A549 (cell line): Measurements from ENCODE around the gene CA10. TPM values are rescaled to one million over a fixed set of nuclear protein-coding genes. Genes with fewer than 3 reads are reported as not detected.

ENCODE experiments used
- ATAC-seq, 2 experiments: fragments of 200-7000 bp in 1 of 2; fragments of >200 bp in 1 of 2; cut with Nextera tagmentation in 1 of 2; cut with Tn5 transposase in 1 of 2; 3 replicates each; pipeline versions ENCODE4 v1.8.0 to v1.9.1; 2018 to 2020; ENCODE audit warnings: mild to moderate bottlenecking in 1 of 2, moderate library complexity in 1 of 2
- CTCF ChIA-PET: fragments of 300-600 bp; sonication (Branson Sonifier 250); formaldehyde crosslinking; extraction: SDS; loops from one replicate; lab custom pipeline; 2021; ENCODE audit warnings: antibody characterized with exemption, inconsistent platforms; lab: Yijun Ruan, JAX
- POLR2A ChIA-PET: fragments of 350-600 bp; formaldehyde crosslinking; extraction: SDS; loops from one replicate; lab custom pipeline; 2021; ENCODE audit warnings: antibody characterized with exemption, inconsistent platforms; lab: Yijun Ruan, JAX
- DNase-seq, 2 experiments: peaks; one replicate each; pipeline versions ENCODE4 v3.0.0 to v3.0.0-alpha.2; 2011 to 2016; ENCODE audit warnings: low read depth in 1 of 2, low spot score in 1 of 2
- FAIRE-seq: peaks from 2 replicates; lab custom pipeline; 2011; peaks lifted over from hg19 to GRCh38; lab: Jason Lieb, UNC
- H3K27ac ChIP-seq, 2 experiments: fragments of >200 bp; sonication (Bioruptor Twin); formaldehyde crosslinking; 3 replicates each; pipeline ENCODE4 v1.5.1; 2016 to 2017
- H3K4me1 ChIP-seq: fragments of >200 bp; sonication (Bioruptor Twin); formaldehyde crosslinking; 3 replicates; pipeline ENCODE4 v1.6.1; 2016
- H3K4me2 ChIP-seq: fragments of >200 bp; sonication (Bioruptor Twin); formaldehyde crosslinking; 3 replicates; pipeline ENCODE4 v1.6.1; 2016
- H3K4me3 ChIP-seq: fragments of >200 bp; sonication (Bioruptor Twin); formaldehyde crosslinking; 3 replicates; pipeline ENCODE4 v1.5.1; 2016
- H3K9me3 ChIP-seq: fragments of >200 bp; sonication (Bioruptor Twin); formaldehyde crosslinking; 3 replicates; pipeline ENCODE4 v1.6.1; 2016
- FOSB ChIP-seq: fragments of 250-450 bp; sonication (Bioruptor Pico); IDR thresholded peaks from 2 replicates; pipeline ENCODE4 v1.5.0; 2020; ENCODE audit warnings: mild to moderate bottlenecking, moderate library complexity
- HDAC2 ChIP-seq: fragments of 200-600 bp; sonication (generic); IDR thresholded peaks from 2 replicates; pipeline ENCODE4 v1.6.1; 2016
- HES2 ChIP-seq: fragments of >200 bp; sonication (Bioruptor Twin); formaldehyde crosslinking; IDR thresholded peaks from 2 replicates; pipeline ENCODE4 v1.6.1; 2016
- HMGXB4 ChIP-seq: fragments of 250-450 bp; sonication (Bioruptor Pico); IDR thresholded peaks from 2 replicates; pipeline ENCODE4 v1.5.0; 2021; ENCODE audit warnings: mild to moderate bottlenecking, moderate library complexity, borderline replicate concordance
- HOXA7 ChIP-seq: fragments of 250-450 bp; sonication (Bioruptor Pico); IDR thresholded peaks from 2 replicates; pipeline ENCODE4 v1.5.0; 2020; ENCODE audit warnings: mild to moderate bottlenecking, moderate library complexity
- JUN ChIP-seq, 2 experiments: fragments of >200 bp; sonication (Bioruptor Twin); formaldehyde crosslinking; IDR thresholded peaks; 2 replicates in 1 of 2; 3 replicates in 1 of 2; pipeline ENCODE4 v1.6.1; 2016 to 2017
- KDM1A ChIP-seq: fragments of 200-600 bp; sonication (generic); IDR thresholded peaks from 2 replicates; pipeline ENCODE4 v1.6.1; 2016; ENCODE audit warnings: low read depth, mild to moderate bottlenecking
- KDM5A ChIP-seq: fragments of 200-600 bp; sonication (generic); IDR thresholded peaks from 2 replicates; pipeline ENCODE4 v1.6.1; 2016; ENCODE audit warnings: antibody characterized with exemption, mild to moderate bottlenecking
- MAFK ChIP-seq: fragments of 450-650 bp; IDR thresholded peaks from 2 replicates; pipeline ENCODE4 v1.6.1; 2014; ENCODE audit not compliant: partially characterized antibody
- MAZ ChIP-seq: fragments of 150-350 bp; IDR thresholded peaks from 2 replicates; pipeline ENCODE4 v1.6.1; 2014; ENCODE audit warnings: antibody characterized with exemption, low read depth, low read length, borderline replicate concordance
- NPAS2 ChIP-seq: fragments of 250-450 bp; sonication (Bioruptor Pico); IDR thresholded peaks from 2 replicates; pipeline ENCODE4 v1.8.0; 2022; ENCODE audit warnings: mild to moderate bottlenecking, moderate library complexity, borderline replicate concordance
- NR3C1 ChIP-seq: fragments of >200 bp; sonication (Bioruptor Twin); formaldehyde crosslinking; IDR thresholded peaks from 3 replicates; pipeline ENCODE4 v1.6.1; 2017
- PBX3 ChIP-seq: IDR thresholded peaks from 2 replicates; pipeline ENCODE4 v1.6.1; 2012
- PHF8 ChIP-seq: fragments of 200-600 bp; sonication (generic); IDR thresholded peaks from 2 replicates; pipeline ENCODE4 v1.6.1; 2016; ENCODE audit warnings: low read depth, mild to moderate bottlenecking, antibody characterized with exemption, moderate library complexity, borderline replicate concordance
- RFX5 ChIP-seq: fragments of 450-650 bp; IDR thresholded peaks from 2 replicates; pipeline ENCODE4 v1.7.1; 2014; ENCODE audit warnings: antibody characterized with exemption, mild to moderate bottlenecking, moderate library complexity
- SMC3 ChIP-seq: fragments of >200 bp; sonication (Bioruptor Twin); formaldehyde crosslinking; IDR thresholded peaks from 3 replicates; pipeline ENCODE4 v1.6.1; 2018; ENCODE audit warnings: inconsistent platforms
- SREBF2 ChIP-seq: fragments of 450-650 bp; IDR thresholded peaks from 2 replicates; pipeline ENCODE4 v1.6.1; 2014; ENCODE audit warnings: mild to moderate bottlenecking, moderate library complexity
- TFCP2L1 ChIP-seq: fragments of 250-450 bp; sonication (Bioruptor Pico); IDR thresholded peaks from 2 replicates; pipeline ENCODE4 v1.5.0; 2021; ENCODE audit warnings: mild to moderate bottlenecking
- USF2 ChIP-seq: fragments of 450-650 bp; IDR thresholded peaks from 2 replicates; pipeline ENCODE4 v1.6.1; 2014; ENCODE audit warnings: antibody characterized with exemption
- WGBS: methylation state at CpG from one replicate; pipeline ENCODE4 v1.1.6; 2017; ENCODE audit errors: missing lambda C conversion rate; 5-methylcytosine and 5-hydroxymethylcytosine counted together
- polyA plus RNA-seq, 4 experiments: library from polyadenylated mRNA; depleted of rRNA in 3 of 4; stranded (reverse); fragments of >200 nt; fragmentation: RNase III in 1 of 4; extraction: RNeasy Plus Mini Kit Qiagen cat#74134 plus additional on column Dnase treatment in 1 of 4; gene quantifications; 2 replicates in 3 of 4; 3 replicates in 1 of 4; pipeline ENCODE4 v1.2.3, GENCODE V29; 2011 to 2017
- TF ChIP-seq, protein P1 (sequence below): fragments of 150-350 bp; IDR thresholded peaks from 2 replicates; pipeline ENCODE4 v1.6.1; 2014; ENCODE audit warnings: low read depth, mild to moderate bottlenecking, low read length
- TF ChIP-seq, protein P2 (sequence below): IDR thresholded peaks from 2 replicates; pipeline ENCODE4 v1.6.1; 2012; ENCODE audit warnings: low read depth, borderline replicate concordance
- TF ChIP-seq, protein P3 (sequence below): IDR thresholded peaks from 2 replicates; pipeline ENCODE4 v1.6.1; 2012

The CA10 gene
- polyA plus RNA-seq, 2 of the 4 experiments (the other 2 are of a cell fraction): not detected

- DNase-seq (no peak), FAIRE-seq (peak; percentile 7), ATAC-seq (no peak)
- CTCF ChIA-PET: interaction anchor here (1.2 to 1.7 kb wide), 3 partner anchors 22 to 146 kb away, joined by 3 to 7 read pairs (median 5); no protein-coding TSS in a partner anchor
- H3K9me3 ChIP-seq: no peaks in the 10 kb centered on the region
- WGBS: 0% methylated on average over 1 of the region's 1 CpG
- POLR2A ChIA-PET: no interaction called here
- no peak overlapping the region for H3K4me2 ChIP-seq
- H3K4me3 ChIP-seq: no peak overlapping the region
- no peak overlapping the region for H3K27ac ChIP-seq
- no peaks in the 10 kb centered on the region for H3K4me1 ChIP-seq
- TF ChIP-seq KDM5A: no peak
- TF ChIP-seq HES2: no peak
- no peak for TF ChIP-seq JUN (IDR thresholded peaks at IDR 0.05)
- TF ChIP-seq PBX3: no peak
- TF ChIP-seq, all 56 proteins: peak for 0
These were observed 540.0 kb downstream of the CA10 start for GRCh38 chr17:51618476-51618875.

- Histone ChIP-seq H3K9me3 (no peaks in the 10 kb centered on the region), H3K4me2 (no peak overlapping the region), H3K27ac (no peak overlapping the region), H3K4me1 (no peaks in the 10 kb centered on the region), H3K4me3 (no peak overlapping the region)
- TF ChIP-seq SMC3 (no peak), MAFK (no peak), PBX3 (no peak), PHF8 (no peak), HOXA7 (no peak), HDAC2 (no peak), HMGXB4 (CRISPR knock-in tag) (no peak), NR3C1 (no peak), RFX5 (no peak), KDM1A (no peak), USF2 (no peak), MAZ (no peak), HES2 (no peak), SREBF2 (no peak), TFCP2L1 (no peak), FOSB (CRISPR knock-in tag) (no peak), NPAS2 (no peak)
- TF ChIP-seq, protein P1, sequence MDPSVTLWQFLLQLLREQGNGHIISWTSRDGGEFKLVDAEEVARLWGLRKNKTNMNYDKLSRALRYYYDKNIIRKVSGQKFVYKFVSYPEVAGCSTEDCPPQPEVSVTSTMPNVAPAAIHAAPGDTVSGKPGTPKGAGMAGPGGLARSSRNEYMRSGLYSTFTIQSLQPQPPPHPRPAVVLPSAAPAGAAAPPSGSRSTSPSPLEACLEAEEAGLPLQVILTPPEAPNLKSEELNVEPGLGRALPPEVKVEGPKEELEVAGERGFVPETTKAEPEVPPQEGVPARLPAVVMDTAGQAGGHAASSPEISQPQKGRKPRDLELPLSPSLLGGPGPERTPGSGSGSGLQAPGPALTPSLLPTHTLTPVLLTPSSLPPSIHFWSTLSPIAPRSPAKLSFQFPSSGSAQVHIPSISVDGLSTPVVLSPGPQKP: no peak
- TF ChIP-seq, protein P2, sequence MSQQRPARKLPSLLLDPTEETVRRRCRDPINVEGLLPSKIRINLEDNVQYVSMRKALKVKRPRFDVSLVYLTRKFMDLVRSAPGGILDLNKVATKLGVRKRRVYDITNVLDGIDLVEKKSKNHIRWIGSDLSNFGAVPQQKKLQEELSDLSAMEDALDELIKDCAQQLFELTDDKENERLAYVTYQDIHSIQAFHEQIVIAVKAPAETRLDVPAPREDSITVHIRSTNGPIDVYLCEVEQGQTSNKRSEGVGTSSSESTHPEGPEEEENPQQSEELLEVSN: no peak
- TF ChIP-seq, protein P3, sequence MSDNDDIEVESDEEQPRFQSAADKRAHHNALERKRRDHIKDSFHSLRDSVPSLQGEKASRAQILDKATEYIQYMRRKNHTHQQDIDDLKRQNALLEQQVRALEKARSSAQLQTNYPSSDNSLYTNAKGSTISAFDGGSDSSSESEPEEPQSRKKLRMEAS: no peak
- WGBS: 8% methylated on average over 1 of the region's 1 CpG
- ATAC-seq: no peak
- peak; percentile 36 for FAIRE-seq
- CTCF ChIA-PET: interaction anchor here (1.2 to 1.7 kb wide), 3 partner anchors 22 to 146 kb away, joined by 3 to 7 read pairs (median 5); no protein-coding TSS in a partner anchor
- POLR2A ChIA-PET: no interaction called here
- no peak for DNase-seq
These were observed 540.5 kb downstream of the CA10 start for GRCh38 chr17:51617986-51618385.
